Psoas muscle (tissue), 8 donors: Measurements from ENCODE around the gene FADD. TPM values are rescaled to one million over a fixed set of nuclear protein-coding genes. Genes with fewer than 3 reads are reported as not detected.

ENCODE experiments used
- ATAC-seq, 4 donors: fragments of 200-7000 bp; cut with Tn5 transposase; one replicate each; pipeline ENCODE4 v1.9.1; 2020; ENCODE audit warnings: moderate library complexity in 3 of 4, mild to moderate bottlenecking in 2 of 4
- DNase-seq, 2 donors: peaks; one replicate each; pipeline ENCODE4 v3.0.0-alpha.2; 2020
- H3K27ac ChIP-seq: fragments of 200-600 bp; one replicate; pipeline ENCODE4 v1.8.0; 2022
- H3K27me3 ChIP-seq, 3 donors: fragments of 200-600 bp in 1 of 3; one replicate each; pipeline versions ENCODE4 v1.6.1 to v1.8.0; 2013 to 2022; ENCODE audit warnings: low read length in 2 of 3, mild to moderate bottlenecking in 2 of 3, moderate library complexity in 1 of 3; ENCODE audit not compliant: insufficient read depth in 3 of 3
- H3K36me3 ChIP-seq, 2 donors: fragments of 200-600 bp in 1 of 2; one replicate each; pipeline versions ENCODE4 v1.6.1 to v1.8.0; 2013 to 2022; ENCODE audit warnings: low read depth in 1 of 2, mild to moderate bottlenecking in 1 of 2, moderate library complexity in 1 of 2; ENCODE audit not compliant: insufficient read depth in 1 of 2
- H3K4me1 ChIP-seq: fragments of 200-600 bp; one replicate; pipeline ENCODE4 v1.8.0; 2022
- H3K4me3 ChIP-seq: fragments of 200-600 bp; one replicate; pipeline ENCODE4 v1.8.0; 2022; ENCODE audit warnings: mild to moderate bottlenecking
- H3K9me3 ChIP-seq: fragments of 200-600 bp; one replicate; pipeline ENCODE4 v1.8.0; 2022
- WGBS, 3 donors: extraction: QIAGEN DNeasy Blood & Tissue Kit; methylation state at CpG; one replicate each; pipeline versions ENCODE4 v1.1.6 to v1.1.7; 2013; 5-methylcytosine and 5-hydroxymethylcytosine counted together
- intact Hi-C, 2 donors: fragments of 100-400 bp; cut with DNase I; formaldehyde crosslinking; loops; one replicate each; pipeline versions ENCODE4 v1.11.0 to v1.14.2; 2022
- polyA plus RNA-seq, 3 donors: library from polyadenylated mRNA; stranded (reverse); fragments of 200-250 nt; gene quantifications; one replicate each; pipeline ENCODE4 v1.2.3, GENCODE V29; 2013
- total RNA-seq, 4 donors: library from RNA; stranded (reverse); fragmentation: NEBNext Ultra II Directional in 2 of 4; extraction: Animal tissue kit (Norgen Biotek cat#: 25700) in 2 of 4; gene quantifications; one replicate each; pipeline versions ENCODE4 v1.2.1 to v1.2.4, GENCODE V29; 2021 to 2023
- TF ChIP-seq, protein P1 (sequence below): fragments of 200-600 bp; IDR thresholded peaks from one replicate; pipeline ENCODE4 v1.8.0; 2022; ENCODE audit warnings: antibody characterized with exemption
- donor health status: healthy with polysubstance abuse.
- donor health status: DM: no; HTN: no; CAD: no; lungs with moderate emphysema.
- donor health status: Bipolar disorder and iron deficiency.
- donor health status: healthy.
- donor health status: DM: yes; HTN: yes; CAD: no.
- donor health status: DM: no; HTN: no; CAD: no.
- donor health status: DM: no; HTN: no; CAD: no.
- donor health status: DM: yes; HTN: yes; CAD: no.

FADD gene
- total and polyA plus RNA-seq, 7 donors = 7.9 to 49.2 (median 10.7) TPM

DNA sequence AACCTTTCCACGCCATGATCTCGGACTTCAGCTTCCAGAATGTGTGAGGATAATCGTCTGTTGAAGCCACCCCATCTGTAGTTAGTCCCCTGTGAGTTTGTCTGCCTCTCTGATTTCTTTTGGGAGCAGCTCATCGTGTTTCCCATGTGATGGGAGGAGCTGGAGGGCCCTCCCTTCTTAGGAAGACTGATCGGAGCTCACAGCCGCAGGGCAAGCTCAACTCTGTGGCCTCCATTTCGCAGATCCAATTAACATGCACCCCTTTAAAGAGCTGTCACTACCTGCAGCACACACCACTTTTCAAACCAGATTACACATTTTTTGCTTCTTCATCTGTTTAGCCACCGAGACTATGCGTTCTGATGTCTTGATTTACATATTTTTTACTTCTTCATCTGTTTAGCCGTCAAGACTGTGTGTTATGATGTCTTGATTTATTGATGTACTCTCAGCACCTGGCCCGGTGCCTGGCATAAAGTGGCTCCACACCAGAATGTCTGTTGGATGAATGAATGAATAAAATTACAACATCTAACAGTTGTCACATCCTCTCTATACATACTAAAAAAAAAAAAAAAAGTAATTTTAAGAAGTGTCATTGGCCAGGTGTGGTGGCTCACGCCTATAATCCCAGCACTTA lies 52.5 kb downstream of the FADD start:
- H3K36me3 ChIP-seq = no peaks in the 10 kb centered on the region
- intact Hi-C loops = no loop called here
- TF ChIP-seq, protein P1, sequence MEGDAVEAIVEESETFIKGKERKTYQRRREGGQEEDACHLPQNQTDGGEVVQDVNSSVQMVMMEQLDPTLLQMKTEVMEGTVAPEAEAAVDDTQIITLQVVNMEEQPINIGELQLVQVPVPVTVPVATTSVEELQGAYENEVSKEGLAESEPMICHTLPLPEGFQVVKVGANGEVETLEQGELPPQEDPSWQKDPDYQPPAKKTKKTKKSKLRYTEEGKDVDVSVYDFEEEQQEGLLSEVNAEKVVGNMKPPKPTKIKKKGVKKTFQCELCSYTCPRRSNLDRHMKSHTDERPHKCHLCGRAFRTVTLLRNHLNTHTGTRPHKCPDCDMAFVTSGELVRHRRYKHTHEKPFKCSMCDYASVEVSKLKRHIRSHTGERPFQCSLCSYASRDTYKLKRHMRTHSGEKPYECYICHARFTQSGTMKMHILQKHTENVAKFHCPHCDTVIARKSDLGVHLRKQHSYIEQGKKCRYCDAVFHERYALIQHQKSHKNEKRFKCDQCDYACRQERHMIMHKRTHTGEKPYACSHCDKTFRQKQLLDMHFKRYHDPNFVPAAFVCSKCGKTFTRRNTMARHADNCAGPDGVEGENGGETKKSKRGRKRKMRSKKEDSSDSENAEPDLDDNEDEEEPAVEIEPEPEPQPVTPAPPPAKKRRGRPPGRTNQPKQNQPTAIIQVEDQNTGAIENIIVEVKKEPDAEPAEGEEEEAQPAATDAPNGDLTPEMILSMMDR = no peak
- WGBS, 3 donors = 50 to 59% (median 58%) methylated on average over 12 of the region's 12 CpGs
- H3K27ac ChIP-seq = no peak overlapping the region
- no peak overlapping the region for H3K4me3 ChIP-seq
- no peaks in the 10 kb centered on the region for H3K27me3 ChIP-seq
- ATAC-seq (peak in 1 of 4 donors; percentile 56), DNase-seq (peak in 1 of 2 donors; percentile 53)
- no peaks in the 10 kb centered on the region for H3K9me3 ChIP-seq
- H3K4me1 ChIP-seq = no peaks in the 10 kb centered on the region

Other genes with a start within 250 kb of the FADD start
- 10 to 100 TPM in 3 of 4 donors, 1 to 10 TPM in 1; 5.1 to 11.3 (median 11.3) TPM for gene ANO1, start 125.0 kb upstream of the FADD start, total RNA-seq
- gene ANO1, start 125.0 kb upstream of the FADD start, polyA plus RNA-seq = 1 to 10 TPM; 2.2 to 8.7 (median 4.5) TPM
- 10 to 100 TPM; 31.2 to 49.5 (median 44.2) TPM for gene PPFIA1, start 67.4 kb downstream of the FADD start, total RNA-seq
- 10 to 100 TPM; 16.7 to 34.3 (median 22.1) TPM for gene PPFIA1, start 67.4 kb downstream of the FADD start, polyA plus RNA-seq
- gene CTTN, start 195.2 kb downstream of the FADD start, total RNA-seq = 100 to 1,000 TPM in 2 of 4 donors, 10 to 100 TPM in 2; 60.0 to 117 (median 91.2) TPM
- gene CTTN, start 195.2 kb downstream of the FADD start, polyA plus RNA-seq = 10 to 100 TPM; 44.1 to 91.2 (median 88.4) TPM